HG03045 (cell line): ENCODE data around the gene COL1A1.

Source experiments
- ATAC-seq: cut with Tn5 transposase; IDR thresholded peaks from one replicate; pipeline ENCODE4 v1.9.1; 2021; ENCODE audit warnings: mild to moderate bottlenecking, moderate library complexity; ENCODE audit not compliant: unreplicated experiment

COL1A1 gene

DNA sequence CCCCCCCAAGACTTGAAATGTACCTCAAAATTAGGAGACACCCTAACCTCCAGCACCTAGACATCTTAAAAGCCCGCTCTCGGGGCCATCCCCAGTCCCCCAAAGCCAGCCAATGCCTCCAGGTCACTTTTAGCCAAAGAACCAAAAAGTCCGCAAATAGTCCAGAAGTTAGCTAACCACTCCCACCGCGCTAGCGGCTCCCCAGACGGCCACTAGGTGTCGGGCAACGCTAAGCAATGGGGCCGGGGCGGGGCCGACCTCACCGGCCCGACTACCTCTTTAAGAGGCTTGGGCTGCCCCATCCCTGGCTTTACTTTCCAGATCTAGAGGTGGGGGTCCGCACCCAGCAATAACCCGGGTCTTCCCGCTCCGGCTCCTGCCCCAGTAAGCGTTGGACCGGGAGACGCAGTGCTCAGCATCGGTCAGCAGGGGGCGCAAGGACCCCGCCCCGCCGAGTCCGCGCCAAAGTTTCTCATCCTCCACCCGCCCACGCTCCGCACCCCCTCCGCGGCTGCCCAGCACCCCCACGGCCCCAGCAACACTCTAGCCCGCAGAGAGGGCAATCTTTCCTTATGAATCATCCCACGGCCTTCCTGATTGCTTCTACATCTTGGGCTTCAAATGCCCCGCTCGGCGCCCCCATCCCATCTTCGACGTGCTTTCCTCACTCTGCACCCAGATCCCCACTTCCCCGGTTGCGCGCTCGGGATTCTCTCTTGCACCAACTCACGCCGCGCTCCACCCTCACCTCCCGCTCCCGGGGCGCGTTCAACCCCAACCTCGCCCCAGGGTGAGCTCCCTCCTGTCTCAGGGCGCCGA is 765 bp downstream of the COL1A1 start:
- ATAC-seq: peak; percentile 56

DNA sequence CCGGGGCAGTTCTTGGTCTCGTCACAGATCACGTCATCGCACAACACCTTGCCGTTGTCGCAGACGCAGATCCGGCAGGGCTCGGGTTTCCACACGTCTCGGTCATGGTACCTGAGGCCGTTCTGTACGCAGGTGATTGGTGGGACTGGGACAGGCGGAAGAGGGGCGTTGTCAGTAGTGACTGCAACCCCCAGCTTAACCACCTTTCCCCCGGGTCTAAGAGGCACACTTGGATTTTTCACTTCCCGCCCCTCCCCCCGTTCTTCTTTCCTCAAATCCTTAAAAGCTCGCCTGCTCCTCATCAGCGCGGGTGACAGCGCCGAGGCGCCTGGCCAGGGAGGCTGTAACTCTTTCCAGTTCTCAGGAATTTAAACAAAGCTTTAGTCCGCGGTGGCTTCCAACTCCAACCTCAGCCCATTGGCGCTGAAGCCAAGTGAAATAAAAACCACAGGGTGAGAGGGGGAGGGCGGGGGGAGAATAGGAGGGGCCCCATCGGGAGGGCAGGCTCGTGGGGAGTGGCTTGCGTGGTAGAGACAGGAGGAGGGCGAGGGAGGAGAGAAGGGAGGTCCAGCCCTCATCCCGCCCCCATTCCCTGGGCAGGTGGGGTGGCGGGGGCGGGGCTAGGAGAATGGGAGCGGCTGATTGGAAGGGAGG is 1.5 kb downstream of the COL1A1 start:
- ATAC-seq: peak; percentile 35

DNA sequence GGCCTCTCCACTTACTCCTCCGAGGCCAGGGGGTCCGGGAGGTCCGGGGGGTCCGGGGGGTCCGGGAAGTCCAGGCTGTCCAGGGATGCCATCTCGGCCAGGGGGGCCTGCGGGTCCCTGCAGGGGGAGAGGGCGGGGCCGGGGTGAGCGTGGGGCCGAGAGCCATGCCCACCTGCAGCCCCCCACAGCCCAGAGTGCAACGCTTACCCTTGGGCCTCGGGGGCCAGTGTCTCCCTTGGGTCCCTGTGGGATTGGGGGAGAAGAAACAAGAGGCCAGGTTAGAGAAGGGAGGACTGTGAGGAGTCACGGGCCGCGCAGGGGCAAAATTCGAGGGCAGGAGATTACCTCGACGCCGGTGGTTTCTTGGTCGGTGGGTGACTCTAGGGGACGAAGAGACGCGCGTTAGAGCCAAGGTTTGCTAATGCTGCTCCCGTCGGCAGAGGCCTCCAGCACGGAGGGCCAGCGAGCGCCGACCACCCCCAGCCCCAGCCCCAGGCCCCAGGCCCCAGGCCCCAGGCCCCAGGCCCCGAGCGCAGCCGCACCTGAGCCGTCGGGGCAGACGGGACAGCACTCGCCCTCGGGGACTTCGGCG is 2.1 kb downstream of the COL1A1 start:
- ATAC-seq: no peak

- no peak for ATAC-seq
Observed at GRCh38 chr17:50198026-50198669, 3.3 kb downstream of the COL1A1 start.

GRCh38 chr17:50196826-50197225 is 4.6 kb downstream of the COL1A1 start:
- no peak for ATAC-seq

GRCh38 chr17:50196036-50196435 is 5.4 kb downstream of the COL1A1 start:
- no peak for ATAC-seq

GRCh38 chr17:50194934-50195865 is 6.2 kb downstream of the COL1A1 start:
- no peak for ATAC-seq

DNA sequence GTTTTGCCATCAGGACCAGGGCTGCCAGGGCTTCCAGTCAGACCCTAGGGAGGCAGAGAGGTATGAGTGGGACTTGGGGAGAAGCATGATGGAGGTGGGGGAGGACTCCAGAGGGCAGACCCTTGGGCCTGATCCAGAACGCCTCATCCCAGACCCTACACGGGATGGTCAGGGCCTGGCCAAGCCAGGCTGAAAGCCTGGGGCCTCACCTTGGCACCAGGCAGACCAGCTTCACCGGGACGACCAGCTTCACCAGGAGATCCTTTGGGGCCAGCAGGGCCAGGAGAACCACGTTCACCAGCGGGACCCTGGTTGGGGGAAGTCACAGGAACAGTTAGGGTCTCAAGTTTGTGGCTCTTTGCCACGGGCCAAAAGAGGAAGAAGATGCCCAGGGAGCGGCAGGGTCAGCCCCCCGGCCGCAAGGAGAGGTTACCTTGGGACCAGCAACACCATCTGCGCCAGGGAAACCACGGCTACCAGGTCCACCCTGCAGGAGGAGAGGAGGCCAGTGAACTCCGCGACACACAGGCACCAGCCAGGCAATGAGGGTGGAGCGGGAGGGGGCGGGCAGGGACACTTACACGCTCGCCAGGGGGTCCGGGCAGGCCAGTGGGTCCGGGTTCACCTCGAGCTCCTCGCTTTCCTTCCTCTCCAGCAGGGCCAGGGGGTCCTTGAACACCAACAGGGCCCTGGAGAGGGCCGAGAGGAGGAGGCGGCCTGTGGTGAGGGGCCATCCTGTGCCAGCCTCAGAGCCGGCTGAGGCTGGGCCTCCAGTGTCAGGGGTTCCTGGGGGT is 7.1 kb downstream of the COL1A1 start:
- ATAC-seq: no peak

DNA sequence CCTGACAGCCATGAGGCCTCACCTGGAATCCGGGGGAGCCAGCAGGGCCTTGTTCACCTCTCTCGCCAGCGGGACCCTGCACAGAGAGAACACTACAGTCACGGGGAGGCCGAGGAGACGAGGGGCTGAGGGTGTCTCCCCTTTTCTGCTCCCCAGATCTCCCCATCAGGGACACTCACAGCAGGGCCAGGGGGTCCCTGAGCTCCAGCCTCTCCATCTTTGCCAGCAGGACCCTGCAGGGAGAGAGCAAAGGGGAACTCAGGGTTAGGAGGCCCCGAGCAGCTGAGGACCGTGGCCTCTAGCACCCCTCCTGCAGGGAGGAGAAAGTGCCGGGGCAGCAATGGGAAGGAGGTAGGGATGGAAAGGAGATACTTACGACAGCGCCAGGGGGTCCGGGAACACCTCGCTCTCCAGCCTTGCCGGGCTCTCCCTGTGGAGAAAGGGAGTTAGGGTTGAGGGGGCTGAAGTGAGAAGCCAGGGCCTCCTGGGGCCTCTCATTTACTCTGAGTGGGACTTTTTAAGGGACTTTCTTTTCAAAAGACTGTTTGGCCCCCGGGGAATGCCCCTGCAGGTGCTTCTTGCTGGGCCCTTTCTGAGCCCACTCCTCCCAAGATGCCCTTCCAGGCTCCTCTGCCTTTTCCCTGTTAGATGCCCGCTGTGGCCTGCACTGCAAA is 8.7 kb downstream of the COL1A1 start:
- ATAC-seq: no peak

DNA sequence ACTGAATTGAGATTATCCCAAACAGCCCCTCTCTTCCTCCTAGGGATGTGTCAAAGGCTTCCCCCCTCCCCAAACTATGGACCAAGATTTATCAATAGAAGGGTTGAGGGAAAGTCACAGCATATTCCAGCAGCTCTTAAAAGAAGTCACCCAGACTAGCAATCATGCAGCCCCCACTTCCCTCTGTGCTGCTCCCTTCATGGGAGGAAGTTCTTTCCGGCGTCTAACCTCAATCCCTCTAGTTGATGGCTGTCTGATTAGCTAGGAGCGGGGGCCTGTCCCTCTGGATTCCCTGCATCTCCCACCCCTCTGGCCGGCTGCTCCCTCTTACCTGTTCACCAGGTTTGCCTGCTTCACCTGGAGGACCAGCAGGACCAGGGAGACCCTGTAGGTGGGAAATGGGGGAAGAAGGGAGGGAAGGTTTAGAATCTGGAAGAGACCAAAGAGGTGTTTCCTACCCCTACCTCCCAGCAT is 9.2 kb downstream of the COL1A1 start:
- ATAC-seq: no peak

GRCh38 chr17:50191359-50192143 is 9.9 kb downstream of the COL1A1 start:
- ATAC-seq: no peak

GRCh38 chr17:50190603-50191358 is 10.7 kb downstream of the COL1A1 start:
- no peak for ATAC-seq

- no peak for ATAC-seq
Observed at GRCh38 chr17:50190293-50190602, 11.2 kb downstream of the COL1A1 start.

GRCh38 chr17:50189550-50190292 is 11.7 kb downstream of the COL1A1 start:
- no peak for ATAC-seq

GRCh38 chr17:50188921-50189549 is 12.4 kb downstream of the COL1A1 start:
- no peak for ATAC-seq

- ATAC-seq: no peak
Observed at GRCh38 chr17:50188531-50188920, 12.9 kb downstream of the COL1A1 start.
